HepG2 (cell line): Measurements from ENCODE around the gene TMEM107. TPM values are rescaled to one million over a fixed set of nuclear protein-coding genes. Genes with fewer than 3 reads are reported as not detected.

Source experiments
- ARNTL ChIP-seq: sonication (generic); formaldehyde crosslinking; IDR thresholded peaks from 2 replicates; pipeline ENCODE4 v1.4.0; 2020; ENCODE audit warnings: mild to moderate bottlenecking, missing genetic modification reagents
- DNMT1 ChIP-seq: sonication (generic); formaldehyde crosslinking; IDR thresholded peaks from 2 replicates; pipeline ENCODE4 v1.5.1; 2020; ENCODE audit warnings: mild to moderate bottlenecking, missing genetic modification reagents
- GPN1 ChIP-seq: sonication (generic); formaldehyde crosslinking; IDR thresholded peaks from 2 replicates; pipeline ENCODE4 v1.5.1; 2020; ENCODE audit warnings: missing genetic modification reagents, borderline replicate concordance
- MIXL1 ChIP-seq: IDR thresholded peaks from 2 replicates; pipeline ENCODE4 v1.6.1; 2016
- MYNN ChIP-seq: sonication (generic); formaldehyde crosslinking; IDR thresholded peaks from 2 replicates; pipeline ENCODE4 v1.4.0; 2020; ENCODE audit warnings: mild to moderate bottlenecking, low read depth, missing genetic modification reagents
- MZF1 ChIP-seq: sonication (generic); formaldehyde crosslinking; IDR thresholded peaks from 2 replicates; pipeline ENCODE4 v1.8.1; 2023; ENCODE audit warnings: mild to moderate bottlenecking, missing genetic modification reagents, borderline replicate concordance
- NFRKB ChIP-seq: fragments of 450-650 bp; IDR thresholded peaks from 2 replicates; pipeline ENCODE4 v1.6.1; 2017
- POGZ ChIP-seq: sonication (generic); formaldehyde crosslinking; IDR thresholded peaks from 2 replicates; pipeline ENCODE4 v1.4.0; 2020; ENCODE audit warnings: mild to moderate bottlenecking, missing genetic modification reagents
- TEF ChIP-seq: sonication (generic); formaldehyde crosslinking; IDR thresholded peaks from 2 replicates; pipeline ENCODE4 v1.5.0; 2020; ENCODE audit warnings: missing genetic modification reagents
- THAP11 ChIP-seq: IDR thresholded peaks from 2 replicates; pipeline ENCODE4 v1.6.1; 2016; ENCODE audit warnings: missing biosample characterization, missing genetic modification reagents
- TOPORS ChIP-seq: sonication (generic); formaldehyde crosslinking; IDR thresholded peaks from 2 replicates; pipeline ENCODE4 v1.8.0; 2023; ENCODE audit warnings: mild to moderate bottlenecking, missing genetic modification reagents
- ZNF615 ChIP-seq: sonication (generic); formaldehyde crosslinking; IDR thresholded peaks from 2 replicates; pipeline ENCODE4 v1.5.0; 2020; ENCODE audit warnings: mild to moderate bottlenecking, missing genetic modification reagents, borderline replicate concordance
- ZNF629 ChIP-seq: sonication (generic); formaldehyde crosslinking; conservative IDR thresholded peaks from 2 replicates; pipeline ENCODE4 v1.5.0; 2020; ENCODE audit warnings: missing genetic modification reagents
- polyA plus RNA-seq, 8 experiments: library from polyadenylated mRNA; depleted of rRNA in 3 of 8; stranded (reverse) in 7 of 8; unstranded in 1 of 8; fragments of >200 nt; fragmentation: Illumina TruSeq in 4 of 8; extraction: Trizol in 4 of 8; gene quantifications; 2 replicates each; pipeline versions ENCODE4 v1.2.1 to v1.2.3, GENCODE V29; 2011 to 2016; ENCODE audit warnings: low read depth in 4 of 8, missing spikeins in 1 of 8, mixed read lengths in 1 of 8; ENCODE audit not compliant: insufficient read depth in 1 of 8
- total RNA-seq, 5 experiments: library from RNA; depleted of rRNA; stranded (reverse); fragments of >200 nt; fragmentation: Illumina TruSeq; extraction: Trizol; gene quantifications; 2 replicates each; pipeline ENCODE4 v1.2.3, GENCODE V29; 2016; ENCODE audit warnings: low read depth in 1 of 5
- TF ChIP-seq, protein P1 (sequence below): fragments of 450-650 bp; IDR thresholded peaks from 2 replicates; pipeline ENCODE4 v1.6.1; 2017
- TF ChIP-seq, protein P2 (sequence below): sonication (generic); formaldehyde crosslinking; IDR thresholded peaks from 2 replicates; pipeline ENCODE4 v1.4.0; 2020; ENCODE audit warnings: missing genetic modification reagents
- TF ChIP-seq, protein P3 (sequence below): sonication (generic); formaldehyde crosslinking; IDR thresholded peaks from 2 replicates; pipeline ENCODE4 v1.8.0; 2022; ENCODE audit warnings: mild to moderate bottlenecking, missing genetic modification reagents, moderate library complexity
- TF ChIP-seq, protein P4 (sequence below): sonication (generic); formaldehyde crosslinking; conservative IDR thresholded peaks from 2 replicates; pipeline ENCODE4 v1.5.0; 2020; ENCODE audit warnings: missing genetic modification reagents
- TF ChIP-seq, protein P5 (sequence below): sonication (generic); formaldehyde crosslinking; IDR thresholded peaks from 2 replicates; pipeline ENCODE4 v1.8.0; 2022; ENCODE audit warnings: mild to moderate bottlenecking, missing genetic modification reagents, borderline replicate concordance

The TMEM107 gene
- total and polyA plus RNA-seq, 2 of the 13 experiments (the other 11 are each of a cell fraction or from before 2014, with no cell fraction given), result 7.2 to 15.3 TPM

DNA sequence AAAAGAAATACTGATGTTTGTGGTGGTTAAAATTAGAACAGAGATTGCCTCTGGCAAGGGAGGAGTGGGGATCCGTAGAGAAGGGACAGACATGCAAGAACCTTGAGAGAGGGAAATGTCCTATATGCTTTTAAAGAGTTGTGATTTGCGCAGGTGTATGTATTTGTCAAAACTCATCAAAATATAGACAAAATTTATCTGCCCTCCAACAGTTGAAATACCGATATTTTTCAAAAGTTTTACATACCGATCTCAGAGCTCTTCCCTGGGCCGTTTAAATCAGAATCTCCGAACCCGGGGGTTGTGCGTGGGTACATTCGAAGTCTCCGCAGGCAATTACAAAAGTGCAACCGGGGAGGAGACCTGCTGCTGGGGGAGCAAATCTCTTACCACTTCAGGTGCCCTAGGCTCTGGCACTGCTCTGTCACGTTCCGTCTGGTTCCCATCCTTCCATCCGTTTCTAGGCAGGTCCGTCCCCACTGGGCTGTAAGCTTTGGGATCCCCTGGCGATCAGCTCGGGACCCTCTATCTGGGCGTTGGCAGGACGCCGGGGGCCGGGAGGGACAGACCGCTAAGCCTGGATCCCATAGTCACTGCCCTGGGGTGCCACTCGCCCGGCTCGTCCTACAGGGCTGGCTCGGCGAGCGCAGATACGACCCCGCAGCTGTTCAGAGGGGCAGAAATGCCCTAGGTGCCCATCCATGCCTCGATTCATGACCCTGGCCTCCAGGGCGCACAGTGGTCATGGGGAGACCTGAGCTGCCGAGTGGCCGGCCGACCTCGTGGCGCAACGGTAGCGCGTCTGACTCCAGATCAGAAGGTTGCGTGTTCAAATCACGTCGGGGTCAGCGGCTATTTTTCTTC, 9.6 kb upstream of the TMEM107 start (continued):
- TF ChIP-seq, protein P1, sequence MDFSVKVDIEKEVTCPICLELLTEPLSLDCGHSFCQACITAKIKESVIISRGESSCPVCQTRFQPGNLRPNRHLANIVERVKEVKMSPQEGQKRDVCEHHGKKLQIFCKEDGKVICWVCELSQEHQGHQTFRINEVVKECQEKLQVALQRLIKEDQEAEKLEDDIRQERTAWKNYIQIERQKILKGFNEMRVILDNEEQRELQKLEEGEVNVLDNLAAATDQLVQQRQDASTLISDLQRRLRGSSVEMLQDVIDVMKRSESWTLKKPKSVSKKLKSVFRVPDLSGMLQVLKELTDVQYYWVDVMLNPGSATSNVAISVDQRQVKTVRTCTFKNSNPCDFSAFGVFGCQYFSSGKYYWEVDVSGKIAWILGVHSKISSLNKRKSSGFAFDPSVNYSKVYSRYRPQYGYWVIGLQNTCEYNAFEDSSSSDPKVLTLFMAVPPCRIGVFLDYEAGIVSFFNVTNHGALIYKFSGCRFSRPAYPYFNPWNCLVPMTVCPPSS, result no peak
- TF ChIP-seq DNMT1 (CRISPR knock-in tag) (no peak), ZNF629 (CRISPR knock-in tag) (peak; percentile 60), TEF (CRISPR knock-in tag) (no peak), POGZ (CRISPR knock-in tag) (no peak), TOPORS (CRISPR knock-in tag) (no peak; the same call in 1 of the 2 replicates), GPN1 (no peak), THAP11 (CRISPR knock-in tag) (no peak; the same call in 1 of the 2 replicates), ARNTL (CRISPR knock-in tag) (no peak), NFRKB (no peak), ZNF615 (no peak), MYNN (CRISPR knock-in tag) (no peak), MZF1 (CRISPR knock-in tag) (no peak), MIXL1 (peak; percentile 61; the same call in 1 of the 2 replicates)
- TF ChIP-seq, protein P2, sequence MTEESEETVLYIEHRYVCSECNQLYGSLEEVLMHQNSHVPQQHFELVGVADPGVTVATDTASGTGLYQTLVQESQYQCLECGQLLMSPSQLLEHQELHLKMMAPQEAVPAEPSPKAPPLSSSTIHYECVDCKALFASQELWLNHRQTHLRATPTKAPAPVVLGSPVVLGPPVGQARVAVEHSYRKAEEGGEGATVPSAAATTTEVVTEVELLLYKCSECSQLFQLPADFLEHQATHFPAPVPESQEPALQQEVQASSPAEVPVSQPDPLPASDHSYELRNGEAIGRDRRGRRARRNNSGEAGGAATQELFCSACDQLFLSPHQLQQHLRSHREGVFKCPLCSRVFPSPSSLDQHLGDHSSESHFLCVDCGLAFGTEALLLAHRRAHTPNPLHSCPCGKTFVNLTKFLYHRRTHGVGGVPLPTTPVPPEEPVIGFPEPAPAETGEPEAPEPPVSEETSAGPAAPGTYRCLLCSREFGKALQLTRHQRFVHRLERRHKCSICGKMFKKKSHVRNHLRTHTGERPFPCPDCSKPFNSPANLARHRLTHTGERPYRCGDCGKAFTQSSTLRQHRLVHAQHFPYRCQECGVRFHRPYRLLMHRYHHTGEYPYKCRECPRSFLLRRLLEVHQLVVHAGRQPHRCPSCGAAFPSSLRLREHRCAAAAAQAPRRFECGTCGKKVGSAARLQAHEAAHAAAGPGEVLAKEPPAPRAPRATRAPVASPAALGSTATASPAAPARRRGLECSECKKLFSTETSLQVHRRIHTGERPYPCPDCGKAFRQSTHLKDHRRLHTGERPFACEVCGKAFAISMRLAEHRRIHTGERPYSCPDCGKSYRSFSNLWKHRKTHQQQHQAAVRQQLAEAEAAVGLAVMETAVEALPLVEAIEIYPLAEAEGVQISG, result peak; percentile 60
- TF ChIP-seq, protein P3, sequence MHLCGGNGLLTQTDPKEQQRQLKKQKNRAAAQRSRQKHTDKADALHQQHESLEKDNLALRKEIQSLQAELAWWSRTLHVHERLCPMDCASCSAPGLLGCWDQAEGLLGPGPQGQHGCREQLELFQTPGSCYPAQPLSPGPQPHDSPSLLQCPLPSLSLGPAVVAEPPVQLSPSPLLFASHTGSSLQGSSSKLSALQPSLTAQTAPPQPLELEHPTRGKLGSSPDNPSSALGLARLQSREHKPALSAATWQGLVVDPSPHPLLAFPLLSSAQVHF (CRISPR knock-in tag), result no peak
- TF ChIP-seq, protein P4, sequence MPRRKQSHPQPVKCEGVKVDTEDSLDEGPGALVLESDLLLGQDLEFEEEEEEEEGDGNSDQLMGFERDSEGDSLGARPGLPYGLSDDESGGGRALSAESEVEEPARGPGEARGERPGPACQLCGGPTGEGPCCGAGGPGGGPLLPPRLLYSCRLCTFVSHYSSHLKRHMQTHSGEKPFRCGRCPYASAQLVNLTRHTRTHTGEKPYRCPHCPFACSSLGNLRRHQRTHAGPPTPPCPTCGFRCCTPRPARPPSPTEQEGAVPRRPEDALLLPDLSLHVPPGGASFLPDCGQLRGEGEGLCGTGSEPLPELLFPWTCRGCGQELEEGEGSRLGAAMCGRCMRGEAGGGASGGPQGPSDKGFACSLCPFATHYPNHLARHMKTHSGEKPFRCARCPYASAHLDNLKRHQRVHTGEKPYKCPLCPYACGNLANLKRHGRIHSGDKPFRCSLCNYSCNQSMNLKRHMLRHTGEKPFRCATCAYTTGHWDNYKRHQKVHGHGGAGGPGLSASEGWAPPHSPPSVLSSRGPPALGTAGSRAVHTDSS, result no peak
- TF ChIP-seq, protein P5, sequence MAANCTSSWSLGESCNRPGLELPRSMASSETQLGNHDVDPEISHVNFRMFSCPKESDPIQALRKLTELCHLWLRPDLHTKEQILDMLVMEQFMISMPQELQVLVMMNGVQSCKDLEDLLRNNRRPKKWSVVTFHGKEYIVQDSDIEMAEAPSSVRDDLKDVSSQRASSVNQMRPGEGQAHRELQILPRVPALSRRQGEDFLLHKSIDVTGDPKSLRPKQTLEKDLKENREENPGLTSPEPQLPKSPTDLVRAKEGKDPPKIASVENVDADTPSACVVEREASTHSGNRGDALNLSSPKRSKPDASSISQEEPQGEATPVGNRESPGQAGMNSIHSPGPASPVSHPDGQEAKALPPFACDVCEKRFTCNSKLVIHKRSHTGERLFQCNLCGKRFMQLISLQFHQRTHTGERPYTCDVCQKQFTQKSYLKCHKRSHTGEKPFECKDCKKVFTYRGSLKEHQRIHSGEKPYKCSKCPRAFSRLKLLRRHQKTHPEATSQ (CRISPR knock-in tag), result peak; percentile 40; the same call in 1 of the 2 replicates
